Measurements from ENCODE around the gene DRG2. TPM values are rescaled to one million over a fixed set of nuclear protein-coding genes. Genes with fewer than 3 reads are reported as not detected.

The DRG2 gene, protein sequence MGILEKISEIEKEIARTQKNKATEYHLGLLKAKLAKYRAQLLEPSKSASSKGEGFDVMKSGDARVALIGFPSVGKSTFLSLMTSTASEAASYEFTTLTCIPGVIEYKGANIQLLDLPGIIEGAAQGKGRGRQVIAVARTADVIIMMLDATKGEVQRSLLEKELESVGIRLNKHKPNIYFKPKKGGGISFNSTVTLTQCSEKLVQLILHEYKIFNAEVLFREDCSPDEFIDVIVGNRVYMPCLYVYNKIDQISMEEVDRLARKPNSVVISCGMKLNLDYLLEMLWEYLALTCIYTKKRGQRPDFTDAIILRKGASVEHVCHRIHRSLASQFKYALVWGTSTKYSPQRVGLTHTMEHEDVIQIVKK
- polyA plus RNA-seq (2011; rRNA removed) (31.5 and 36.0 TPM in 2 replicates), polyA minus RNA-seq (2011; rRNA and poly(A)+ RNA removed) (42.5 and 44.7 TPM in 2 replicates)

GRCh38 chr17:18087610-18088491 lies at the start of gene DRG2:
TSS of gene DRG2 (plus strand) at chr17:18087948. CDS start at chr17:18088024, 76 bp downstream.
- TF ChIP-seq, protein P1, sequence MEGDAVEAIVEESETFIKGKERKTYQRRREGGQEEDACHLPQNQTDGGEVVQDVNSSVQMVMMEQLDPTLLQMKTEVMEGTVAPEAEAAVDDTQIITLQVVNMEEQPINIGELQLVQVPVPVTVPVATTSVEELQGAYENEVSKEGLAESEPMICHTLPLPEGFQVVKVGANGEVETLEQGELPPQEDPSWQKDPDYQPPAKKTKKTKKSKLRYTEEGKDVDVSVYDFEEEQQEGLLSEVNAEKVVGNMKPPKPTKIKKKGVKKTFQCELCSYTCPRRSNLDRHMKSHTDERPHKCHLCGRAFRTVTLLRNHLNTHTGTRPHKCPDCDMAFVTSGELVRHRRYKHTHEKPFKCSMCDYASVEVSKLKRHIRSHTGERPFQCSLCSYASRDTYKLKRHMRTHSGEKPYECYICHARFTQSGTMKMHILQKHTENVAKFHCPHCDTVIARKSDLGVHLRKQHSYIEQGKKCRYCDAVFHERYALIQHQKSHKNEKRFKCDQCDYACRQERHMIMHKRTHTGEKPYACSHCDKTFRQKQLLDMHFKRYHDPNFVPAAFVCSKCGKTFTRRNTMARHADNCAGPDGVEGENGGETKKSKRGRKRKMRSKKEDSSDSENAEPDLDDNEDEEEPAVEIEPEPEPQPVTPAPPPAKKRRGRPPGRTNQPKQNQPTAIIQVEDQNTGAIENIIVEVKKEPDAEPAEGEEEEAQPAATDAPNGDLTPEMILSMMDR (IDR thresholded peaks at IDR 0.05; ENCODE audit: low read depth, low read length) = no peak
- Histone ChIP-seq H3K27ac (ENCODE audit: low read depth, low read length) (peak within 1 kb of the TSS; percentile 39), H3K9me3 (ENCODE audit: control insufficient read depth, insufficient read depth, low read length) (no peaks in the 10 kb centered on the region), H3K4me3 (ENCODE audit: low read depth, low read length) (peak within 1 kb of the TSS; percentile 98), H3K27me3 (ENCODE audit: control insufficient read depth, insufficient read depth, low read length) (no peaks in the 10 kb centered on the region)
- ChIA-PET POLR2A (interaction anchor here (0.6 kb wide), 2 partner anchors 96 to 705 kb away, joined by 3 to 6 read pairs; partner anchors contain the start of gene ALKBH5), CTCF (no interaction called here)
- peak; percentile 76 for DNase-seq (ENCODE audit: low read depth, low spot score)

DNA sequence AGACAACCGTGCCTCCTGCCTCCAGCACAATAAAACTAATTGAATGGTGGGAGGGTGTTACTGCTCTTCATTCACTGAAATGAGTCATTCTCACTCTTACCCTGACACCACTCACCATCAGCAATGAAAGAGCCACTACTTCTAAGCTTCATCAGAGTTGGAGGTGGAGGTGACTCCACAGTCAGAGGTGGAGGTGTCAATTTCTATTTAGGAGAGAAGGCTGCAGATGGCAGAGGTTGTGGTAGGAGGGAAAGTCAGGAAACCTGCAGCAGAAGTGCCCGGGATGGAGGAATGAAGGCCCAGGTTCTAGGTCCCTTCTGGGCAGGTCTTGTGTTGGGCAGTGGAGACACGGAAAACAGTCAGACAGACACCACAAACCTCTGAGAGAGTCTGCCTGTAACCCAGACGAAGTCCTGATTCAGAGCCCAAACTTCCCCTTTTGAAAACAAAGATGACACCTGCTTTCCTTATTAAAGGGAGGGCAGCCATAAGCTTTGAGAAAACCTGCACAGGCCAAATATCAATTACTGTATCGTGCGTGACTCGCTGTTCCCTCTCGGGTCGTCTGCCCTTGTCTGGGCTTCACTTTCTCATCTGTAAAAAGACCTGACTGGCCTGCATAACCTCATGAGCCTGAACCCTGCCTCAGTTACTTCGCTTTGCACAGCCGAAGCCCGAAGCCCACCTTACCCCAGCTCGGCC lies 49.4 kb upstream of the DRG2 start:
- Histone ChIP-seq H3K4me3 (ENCODE audit: low read depth, low read length) (peak overlapping the region; percentile 93), H3K9me3 (ENCODE audit: control insufficient read depth, insufficient read depth, low read length) (no peaks in the 10 kb centered on the region; the same call in 1 of the 2 replicates), H3K27me3 (ENCODE audit: control insufficient read depth, insufficient read depth, low read length) (no peaks in the 10 kb centered on the region), H3K27ac (ENCODE audit: low read depth, low read length) (no peak overlapping the region)
- POLR2A ChIA-PET = no interaction called here
- TF ChIP-seq, protein P1 (IDR thresholded peaks at IDR 0.05; ENCODE audit: low read depth, low read length) = no peak
- no peak for DNase-seq (ENCODE audit: low read depth, low spot score)
- CTCF ChIA-PET = interaction anchor here (0.7 to 1.7 kb wide), 2 partner anchors 119 to 147 kb away, joined by 3 to 4 read pairs; no protein-coding TSS in a partner anchor

- ChIA-PET CTCF (interaction anchor here (0.7 to 1.7 kb wide), 2 partner anchors 120 to 148 kb away, joined by 3 to 4 read pairs; no protein-coding TSS in a partner anchor), POLR2A (no interaction called here)
- peak; percentile 96 for DNase-seq (ENCODE audit: low read depth, low spot score)
- Histone ChIP-seq H3K27ac (ENCODE audit: low read depth, low read length) (no peak within 1 kb of the TSS), H3K4me3 (ENCODE audit: low read depth, low read length) (peak within 1 kb of the TSS; percentile 93), H3K27me3 (ENCODE audit: control insufficient read depth, insufficient read depth, low read length) (no peaks in the 10 kb centered on the region), H3K9me3 (ENCODE audit: control insufficient read depth, insufficient read depth, low read length) (no peaks in the 10 kb centered on the region; the same call in 1 of the 2 replicates)
- TF ChIP-seq, protein P1 (IDR thresholded peaks at IDR 0.05; ENCODE audit: low read depth, low read length) = no peak
These were observed 48.8 kb upstream of the DRG2 start, which contains the start of the genes ATPAF2 and GID4 for GRCh38 chr17:18038861-18039534. TSS of gene ATPAF2 (minus strand) at chr17:18039168. CDS start at chr17:18039013, 155 bp downstream. TSS of gene GID4 (plus strand) at chr17:18039408. CDS start at chr17:18039465, 57 bp downstream.

GRCh38 chr17:18039535-18040260 lies 48.0 kb upstream of the DRG2 start:
- Histone ChIP-seq H3K4me3 (ENCODE audit: low read depth, low read length) (peak overlapping the region; percentile 83), H3K27me3 (ENCODE audit: control insufficient read depth, insufficient read depth, low read length) (no peaks in the 10 kb centered on the region), H3K27ac (ENCODE audit: low read depth, low read length) (no peak overlapping the region), H3K9me3 (ENCODE audit: control insufficient read depth, insufficient read depth, low read length) (no peaks in the 10 kb centered on the region; the same call in 1 of the 2 replicates)
- TF ChIP-seq, protein P1 (IDR thresholded peaks at IDR 0.05; ENCODE audit: low read depth, low read length) = no peak
- DNase-seq (ENCODE audit: low read depth, low spot score) = no peak
- POLR2A ChIA-PET = no interaction called here
- CTCF ChIA-PET = no interaction called here
